ENCODE data around the gene SUV39H1. TPM values are rescaled to one million over a fixed set of nuclear protein-coding genes. Genes with fewer than 3 reads are reported as not detected.
"Not testable (repeated sequence)": the region's sequence is repeated elsewhere in the genome, so short reads cannot be mapped to it uniquely, and the experiment has no call there.

Gene SUV39H1
- total RNA-seq, 1 donor from 2014 or later: 4.9 TPM

- H3K27ac ChIP-seq (ENCODE audit: low read depth, low read length): no peak overlapping the region
- DNase-seq (ENCODE audit: low read depth) (no peak), FAIRE-seq (no peak)
- no peaks in the 10 kb centered on the region for H3K27me3 Mint-ChIP-seq (ENCODE audit: low read depth, unreplicated experiment)
- H3K4me3 Mint-ChIP-seq (ENCODE audit: unreplicated experiment): no peak overlapping the region
- TF ChIP-seq, protein P1, sequence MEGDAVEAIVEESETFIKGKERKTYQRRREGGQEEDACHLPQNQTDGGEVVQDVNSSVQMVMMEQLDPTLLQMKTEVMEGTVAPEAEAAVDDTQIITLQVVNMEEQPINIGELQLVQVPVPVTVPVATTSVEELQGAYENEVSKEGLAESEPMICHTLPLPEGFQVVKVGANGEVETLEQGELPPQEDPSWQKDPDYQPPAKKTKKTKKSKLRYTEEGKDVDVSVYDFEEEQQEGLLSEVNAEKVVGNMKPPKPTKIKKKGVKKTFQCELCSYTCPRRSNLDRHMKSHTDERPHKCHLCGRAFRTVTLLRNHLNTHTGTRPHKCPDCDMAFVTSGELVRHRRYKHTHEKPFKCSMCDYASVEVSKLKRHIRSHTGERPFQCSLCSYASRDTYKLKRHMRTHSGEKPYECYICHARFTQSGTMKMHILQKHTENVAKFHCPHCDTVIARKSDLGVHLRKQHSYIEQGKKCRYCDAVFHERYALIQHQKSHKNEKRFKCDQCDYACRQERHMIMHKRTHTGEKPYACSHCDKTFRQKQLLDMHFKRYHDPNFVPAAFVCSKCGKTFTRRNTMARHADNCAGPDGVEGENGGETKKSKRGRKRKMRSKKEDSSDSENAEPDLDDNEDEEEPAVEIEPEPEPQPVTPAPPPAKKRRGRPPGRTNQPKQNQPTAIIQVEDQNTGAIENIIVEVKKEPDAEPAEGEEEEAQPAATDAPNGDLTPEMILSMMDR (IDR thresholded peaks at IDR 0.05; ENCODE audit: insufficient read depth, low read depth, low read length): no peak
- no peak for TF ChIP-seq EZH2 (IDR thresholded peaks at IDR 0.05; ENCODE audit: insufficient read depth, low read length)
- H3K36me3 ChIP-seq (ENCODE audit: insufficient read depth, low read length): no peaks in the 10 kb centered on the region
- H3K27ac Mint-ChIP-seq (ENCODE audit: unreplicated experiment): no peak overlapping the region
- peaks cover 3% of the 10 kb centered on the region for H3K4me1 Mint-ChIP-seq (ENCODE audit: low read depth, unreplicated experiment)
- no peaks in the 10 kb centered on the region for H3K9me3 ChIP-seq (ENCODE audit: insufficient read depth, low read depth, low read length)
- no peaks in the 10 kb centered on the region for H4K20me1 ChIP-seq (ENCODE audit: insufficient read depth, low read length)
- H3K9me3 Mint-ChIP-seq (ENCODE audit: unreplicated experiment): no peaks in the 10 kb centered on the region
- no peak overlapping the region for H2AFZ ChIP-seq (ENCODE audit: low read depth, low read length)
- no peak overlapping the region for H3K9ac ChIP-seq (ENCODE audit: low read length)
- no peaks in the 10 kb centered on the region for H3K36me3 Mint-ChIP-seq (ENCODE audit: low read depth, unreplicated experiment)
- H3K4me1 ChIP-seq (ENCODE audit: insufficient read depth, low read length): no peaks in the 10 kb centered on the region
- H3K27me3 ChIP-seq (ENCODE audit: insufficient read depth, low read length): no peaks in the 10 kb centered on the region
- H3K4me2 ChIP-seq (ENCODE audit: low read length): no peak overlapping the region
- no peaks in the 10 kb centered on the region for H3K79me2 ChIP-seq (ENCODE audit: insufficient read depth, low read length)
- H3K4me3 ChIP-seq (ENCODE audit: insufficient read depth, low read depth, low read length): no peak overlapping the region
Measured at GRCh38 chrX:48666649-48667048, 29.9 kb upstream of the SUV39H1 start.

- H3K36me3 ChIP-seq (ENCODE audit: insufficient read depth, low read length): no peaks in the 10 kb centered on the region
- no peak overlapping the region for H3K9ac ChIP-seq (ENCODE audit: low read length)
- H4K20me1 ChIP-seq (ENCODE audit: insufficient read depth, low read length): no peaks in the 10 kb centered on the region
- no peak for DNase-seq (ENCODE audit: low read depth)
- H3K27me3 Mint-ChIP-seq (ENCODE audit: low read depth, unreplicated experiment): no peaks in the 10 kb centered on the region
- H3K27ac Mint-ChIP-seq (ENCODE audit: unreplicated experiment): no peak overlapping the region
- no peaks in the 10 kb centered on the region for H3K36me3 Mint-ChIP-seq (ENCODE audit: low read depth, unreplicated experiment)
- no peaks in the 10 kb centered on the region for H3K4me1 ChIP-seq (ENCODE audit: insufficient read depth, low read length)
- H3K4me2 ChIP-seq (ENCODE audit: low read length): no peak overlapping the region
- TF ChIP-seq, protein P1 (IDR thresholded peaks at IDR 0.05; ENCODE audit: insufficient read depth, low read depth, low read length): no peak
- no peak for TF ChIP-seq EZH2 (IDR thresholded peaks at IDR 0.05; ENCODE audit: insufficient read depth, low read length)
- no peak overlapping the region for H3K4me3 Mint-ChIP-seq (ENCODE audit: unreplicated experiment)
- H3K79me2 ChIP-seq (ENCODE audit: insufficient read depth, low read length): no peaks in the 10 kb centered on the region
- no peak overlapping the region for H3K27ac ChIP-seq (ENCODE audit: low read depth, low read length)
- no peak overlapping the region for H3K4me3 ChIP-seq (ENCODE audit: insufficient read depth, low read depth, low read length)
- H2AFZ ChIP-seq (ENCODE audit: low read depth, low read length): no peak overlapping the region
- no peak for FAIRE-seq
- H3K9me3 Mint-ChIP-seq (ENCODE audit: unreplicated experiment): no peaks in the 10 kb centered on the region
- H3K4me1 Mint-ChIP-seq (ENCODE audit: low read depth, unreplicated experiment): peaks cover 3% of the 10 kb centered on the region
- no peaks in the 10 kb centered on the region for H3K27me3 ChIP-seq (ENCODE audit: insufficient read depth, low read length)
- H3K9me3 ChIP-seq (ENCODE audit: insufficient read depth, low read depth, low read length): no peaks in the 10 kb centered on the region
Measured at GRCh38 chrX:48667509-48667908, 29.0 kb upstream of the SUV39H1 start.

GRCh38 chrX:48668187-48668586 is 28.3 kb upstream of the SUV39H1 start:
- not testable (repeated sequence) for H3K4me1 Mint-ChIP-seq (ENCODE audit: low read depth, unreplicated experiment); H3K4me3 ChIP-seq (ENCODE audit: insufficient read depth, low read depth, low read length); H3K9me3 ChIP-seq (ENCODE audit: insufficient read depth, low read depth, low read length); H3K9me3 Mint-ChIP-seq (ENCODE audit: unreplicated experiment); DNase-seq (ENCODE audit: low read depth); H3K79me2 ChIP-seq (ENCODE audit: insufficient read depth, low read length); H3K27me3 ChIP-seq (ENCODE audit: insufficient read depth, low read length); H3K4me2 ChIP-seq (ENCODE audit: low read length); H3K4me1 ChIP-seq (ENCODE audit: insufficient read depth, low read length); H3K9ac ChIP-seq (ENCODE audit: low read length); H3K27ac Mint-ChIP-seq (ENCODE audit: unreplicated experiment); H3K4me3 Mint-ChIP-seq (ENCODE audit: unreplicated experiment); H3K36me3 ChIP-seq (ENCODE audit: insufficient read depth, low read length); H3K27me3 Mint-ChIP-seq (ENCODE audit: low read depth, unreplicated experiment); H2AFZ ChIP-seq (ENCODE audit: low read depth, low read length); H4K20me1 ChIP-seq (ENCODE audit: insufficient read depth, low read length); FAIRE-seq; H3K36me3 Mint-ChIP-seq (ENCODE audit: low read depth, unreplicated experiment); H3K27ac ChIP-seq (ENCODE audit: low read depth, low read length)
